ENCODE measurements around the gene NPFFR1. TPM values are rescaled to one million over a fixed set of nuclear protein-coding genes. Genes with fewer than 3 reads are reported as not detected.
"Not testable (repeated sequence)": the region's sequence is repeated elsewhere in the genome, so short reads cannot be mapped to it uniquely, and the experiment has no call there.

The NPFFR1 gene
- total RNA-seq, 1 donor from 2014 or later = not detected

- peaks cover 11% of the 10 kb centered on the region for H3K27me3 Mint-ChIP-seq (ENCODE audit: unreplicated experiment)
These were observed 29.0 kb downstream of the NPFFR1 start for GRCh38 chr10:70254778-70255328.

GRCh38 chr10:70253878-70254765, 29.7 kb downstream of the NPFFR1 start:
- H3K4me1 Mint-ChIP-seq (ENCODE audit: unreplicated experiment) = no peaks in the 10 kb centered on the region
- peaks cover 11% of the 10 kb centered on the region for H3K27me3 Mint-ChIP-seq (ENCODE audit: unreplicated experiment)
- H3K9me3 Mint-ChIP-seq (ENCODE audit: unreplicated experiment) = peaks cover 14% of the 10 kb centered on the region

More at GRCh38 chr10:70254778-70255328, 29.0 kb downstream of the NPFFR1 start:
- H3K36me3 Mint-ChIP-seq (ENCODE audit: unreplicated experiment) = no peaks in the 10 kb centered on the region
- DNase-seq (ENCODE audit: extremely low spot score, unreplicated experiment) = no peak
- H3K9me3 Mint-ChIP-seq (ENCODE audit: unreplicated experiment) = peaks cover 14% of the 10 kb centered on the region
- H3K27ac Mint-ChIP-seq (ENCODE audit: unreplicated experiment) = no peak overlapping the region
- no peak for TF ChIP-seq CTCF (IDR thresholded peaks at IDR 0.05)
- no peak overlapping the region for H3K4me3 Mint-ChIP-seq (ENCODE audit: unreplicated experiment)
- H3K4me1 Mint-ChIP-seq (ENCODE audit: unreplicated experiment) = no peaks in the 10 kb centered on the region

GRCh38 chr10:70250961-70251680, 32.7 kb downstream of the NPFFR1 start:
- Mint-ChIP-seq H3K4me3 (ENCODE audit: unreplicated experiment) (no peak overlapping the region), H3K36me3 (ENCODE audit: unreplicated experiment) (no peaks in the 10 kb centered on the region), H3K4me1 (ENCODE audit: unreplicated experiment) (no peaks in the 10 kb centered on the region), H3K27me3 (ENCODE audit: unreplicated experiment) (peaks cover 21% of the 10 kb centered on the region), H3K9me3 (ENCODE audit: unreplicated experiment) (peaks cover 14% of the 10 kb centered on the region), H3K27ac (ENCODE audit: unreplicated experiment) (no peak overlapping the region)
- no peak for DNase-seq (ENCODE audit: extremely low spot score, unreplicated experiment)
- TF ChIP-seq CTCF (IDR thresholded peaks at IDR 0.05) = no peak

More at GRCh38 chr10:70253878-70254765, 29.7 kb downstream of the NPFFR1 start:
- H3K27ac Mint-ChIP-seq (ENCODE audit: unreplicated experiment) = no peak overlapping the region
- H3K36me3 Mint-ChIP-seq (ENCODE audit: unreplicated experiment) = no peaks in the 10 kb centered on the region
- DNase-seq (ENCODE audit: extremely low spot score, unreplicated experiment) = no peak
- no peak overlapping the region for H3K4me3 Mint-ChIP-seq (ENCODE audit: unreplicated experiment)
- TF ChIP-seq CTCF (IDR thresholded peaks at IDR 0.05) = no peak

GRCh38 chr10:70247360-70247759, 36.4 kb downstream of the NPFFR1 start:
- no peak for TF ChIP-seq CTCF (IDR thresholded peaks at IDR 0.05)
- peaks cover 14% of the 10 kb centered on the region for H3K9me3 Mint-ChIP-seq (ENCODE audit: unreplicated experiment)
- H3K27me3 Mint-ChIP-seq (ENCODE audit: unreplicated experiment) = peaks cover 55% of the 10 kb centered on the region
- no peak for DNase-seq (ENCODE audit: extremely low spot score, unreplicated experiment)
- no peaks in the 10 kb centered on the region for H3K4me1 Mint-ChIP-seq (ENCODE audit: unreplicated experiment)
- H3K27ac Mint-ChIP-seq (ENCODE audit: unreplicated experiment) = no peak overlapping the region
- H3K4me3 Mint-ChIP-seq (ENCODE audit: unreplicated experiment) = no peak overlapping the region
- no peaks in the 10 kb centered on the region for H3K36me3 Mint-ChIP-seq (ENCODE audit: unreplicated experiment)

GRCh38 chr10:70241081-70241480, 42.7 kb downstream of the NPFFR1 start:
- no peak for DNase-seq (ENCODE audit: extremely low spot score, unreplicated experiment)
- TF ChIP-seq CTCF (IDR thresholded peaks at IDR 0.05) = no peak
- no peak overlapping the region for H3K27ac Mint-ChIP-seq (ENCODE audit: unreplicated experiment)
- H3K4me1 Mint-ChIP-seq (ENCODE audit: unreplicated experiment) = no peaks in the 10 kb centered on the region
- no peaks in the 10 kb centered on the region for H3K36me3 Mint-ChIP-seq (ENCODE audit: unreplicated experiment)
- H3K4me3 Mint-ChIP-seq (ENCODE audit: unreplicated experiment) = no peak overlapping the region
- H3K9me3 Mint-ChIP-seq (ENCODE audit: unreplicated experiment) = no peaks in the 10 kb centered on the region
- H3K27me3 Mint-ChIP-seq (ENCODE audit: unreplicated experiment) = peaks cover 41% of the 10 kb centered on the region

GRCh38 chr10:70239986-70240385, 43.8 kb downstream of the NPFFR1 start:
- H3K4me1 Mint-ChIP-seq (ENCODE audit: unreplicated experiment) = not testable (repeated sequence)

More at GRCh38 chr10:70239986-70240385, 43.8 kb downstream of the NPFFR1 start:
- peaks cover 30% of the 10 kb centered on the region for H3K27me3 Mint-ChIP-seq (ENCODE audit: unreplicated experiment)
- H3K9me3 Mint-ChIP-seq (ENCODE audit: unreplicated experiment); H3K27ac Mint-ChIP-seq (ENCODE audit: unreplicated experiment); H3K4me3 Mint-ChIP-seq (ENCODE audit: unreplicated experiment); H3K36me3 Mint-ChIP-seq (ENCODE audit: unreplicated experiment); DNase-seq (ENCODE audit: extremely low spot score, unreplicated experiment): not testable (repeated sequence)
